ENCODE results near the gene CASP8. TPM values are rescaled to one million over a fixed set of nuclear protein-coding genes. Genes with fewer than 3 reads are reported as not detected.

CASP8 gene
- total and polyA plus RNA-seq, 2 experiments from 2014 or later: 17.1 to 24.4 TPM

GRCh38 chr2:201246280-201246679 lies 14.1 kb upstream of the CASP8 start:
- H2AFZ ChIP-seq: no peak overlapping the region
- DNase-seq (ENCODE audit: low spot score): no peak
- no peaks in the 10 kb centered on the region for H3K9me3 ChIP-seq (ENCODE audit: low read depth)
- WGBS (ENCODE audit: low lambda C conversion rate, missing lambda C conversion rate): 88% methylated on average over 4 of the region's 4 CpGs
- no peaks in the 10 kb centered on the region for H3K9me2 ChIP-seq (replicated peaks; ENCODE audit: insufficient read depth)
- no peaks in the 10 kb centered on the region for H3K36me3 ChIP-seq (replicated peaks; ENCODE audit: insufficient read depth, low read depth)
- no peaks in the 10 kb centered on the region for H3K4me1 ChIP-seq (ENCODE audit: insufficient read depth)
- no peak overlapping the region for H3K4me3 ChIP-seq
- no peak for TF ChIP-seq CTCF (IDR thresholded peaks at IDR 0.05; ENCODE audit: poor library complexity)
- TF ChIP-seq EZH2phosphoT487 (IDR thresholded peaks at IDR 0.05; ENCODE audit: low read depth, severe bottlenecking, unreplicated experiment): no peak
- no peak for TF ChIP-seq EZH2 (IDR thresholded peaks at IDR 0.05; ENCODE audit: borderline replicate concordance)
- no peaks in the 10 kb centered on the region for H4K20me1 ChIP-seq (ENCODE audit: insufficient read depth, poor library complexity, severe bottlenecking)
- no peak overlapping the region for H3K4me2 ChIP-seq
- no peaks in the 10 kb centered on the region for H3K27me3 ChIP-seq
- H3K27ac ChIP-seq: no peak overlapping the region
- no peaks in the 10 kb centered on the region for H3K79me2 ChIP-seq

GRCh38 chr2:201248288-201248844 lies 12.0 kb upstream of the CASP8 start:
- H3K4me1 ChIP-seq (ENCODE audit: insufficient read depth): no peaks in the 10 kb centered on the region
- H3K4me2 ChIP-seq: no peak overlapping the region
- DNase-seq (ENCODE audit: low spot score): no peak
- no peaks in the 10 kb centered on the region for H4K20me1 ChIP-seq (ENCODE audit: insufficient read depth, poor library complexity, severe bottlenecking)
- H3K9me3 ChIP-seq (ENCODE audit: low read depth): no peaks in the 10 kb centered on the region
- H3K4me3 ChIP-seq: no peak overlapping the region
- H3K36me3 ChIP-seq (replicated peaks; ENCODE audit: insufficient read depth, low read depth): no peaks in the 10 kb centered on the region
- no peaks in the 10 kb centered on the region for H3K9me2 ChIP-seq (replicated peaks; ENCODE audit: insufficient read depth)
- no peak overlapping the region for H2AFZ ChIP-seq
- WGBS (ENCODE audit: low lambda C conversion rate, missing lambda C conversion rate): 95% methylated on average over 6 of the region's 6 CpGs
- TF ChIP-seq EZH2phosphoT487 (IDR thresholded peaks at IDR 0.05; ENCODE audit: low read depth, severe bottlenecking, unreplicated experiment) (no peak), EZH2 (IDR thresholded peaks at IDR 0.05; ENCODE audit: borderline replicate concordance) (no peak), CTCF (IDR thresholded peaks at IDR 0.05; ENCODE audit: poor library complexity) (no peak)
- H3K79me2 ChIP-seq: no peaks in the 10 kb centered on the region
- no peak overlapping the region for H3K27ac ChIP-seq
- no peaks in the 10 kb centered on the region for H3K27me3 ChIP-seq

- WGBS (ENCODE audit: low lambda C conversion rate, missing lambda C conversion rate): 82% methylated on average over 2 of the region's 2 CpGs
- no peaks in the 10 kb centered on the region for H3K36me3 ChIP-seq (replicated peaks; ENCODE audit: insufficient read depth, low read depth)
- no peak overlapping the region for H3K4me2 ChIP-seq
- TF ChIP-seq CTCF (IDR thresholded peaks at IDR 0.05; ENCODE audit: poor library complexity): no peak
- no peak for TF ChIP-seq EZH2 (IDR thresholded peaks at IDR 0.05; ENCODE audit: borderline replicate concordance)
- TF ChIP-seq EZH2phosphoT487 (IDR thresholded peaks at IDR 0.05; ENCODE audit: low read depth, severe bottlenecking, unreplicated experiment): no peak
- no peak overlapping the region for H3K27ac ChIP-seq
- no peak for DNase-seq (ENCODE audit: low spot score)
- no peak overlapping the region for H2AFZ ChIP-seq
- no peaks in the 10 kb centered on the region for H3K9me2 ChIP-seq (replicated peaks; ENCODE audit: insufficient read depth)
- H3K4me3 ChIP-seq: no peak overlapping the region
- no peaks in the 10 kb centered on the region for H3K79me2 ChIP-seq
- H4K20me1 ChIP-seq (ENCODE audit: insufficient read depth, poor library complexity, severe bottlenecking): no peaks in the 10 kb centered on the region
- H3K27me3 ChIP-seq: no peaks in the 10 kb centered on the region
- H3K4me1 ChIP-seq (ENCODE audit: insufficient read depth): no peaks in the 10 kb centered on the region
- H3K9me3 ChIP-seq (ENCODE audit: low read depth): no peaks in the 10 kb centered on the region
Observed at GRCh38 chr2:201249889-201250288, 10.4 kb upstream of the CASP8 start.

Measured in hepatocyte (in vitro differentiated cells).